ENCODE results near the gene HOXA9.

HOXA9 gene

GRCh38 chr7:27194686-27195379, 29.5 kb upstream of the HOXA9 start:
- no peaks in the 10 kb centered on the region for H3K36me3 ChIP-seq
- no peak overlapping the region for H3K4me3 ChIP-seq
- peaks cover 10% of the 10 kb centered on the region for H3K4me1 ChIP-seq
- TF ChIP-seq Cebpa-rat (IDR thresholded peaks at IDR 0.05): no peak
- no peak overlapping the region for H3K4me2 ChIP-seq
- H4K20me1 ChIP-seq: peaks cover 97% of the 10 kb centered on the region
- H3K27me3 ChIP-seq: peaks cover 100% of the 10 kb centered on the region
- no peak overlapping the region for H3K9ac ChIP-seq
- H3K27ac ChIP-seq: no peak overlapping the region
- H3K9me3 ChIP-seq: no peaks in the 10 kb centered on the region; the same call in 1 of the 2 replicates

GRCh38 chr7:27194002-27194352, 28.6 kb upstream of the HOXA9 start:
- Histone ChIP-seq H3K9me3 (no peaks in the 10 kb centered on the region; the same call in 1 of the 2 replicates), H3K27ac (no peak overlapping the region), H3K9ac (no peak overlapping the region), H3K4me1 (peaks cover 2% of the 10 kb centered on the region), H3K4me2 (no peak overlapping the region), H3K36me3 (no peaks in the 10 kb centered on the region), H3K4me3 (no peak overlapping the region), H4K20me1 (peaks cover 97% of the 10 kb centered on the region), H3K27me3 (peaks cover 100% of the 10 kb centered on the region)
- TF ChIP-seq Cebpa-rat (IDR thresholded peaks at IDR 0.05): no peak

GRCh38 chr7:27193335-27194001, 28.1 kb upstream of the HOXA9 start:
- Histone ChIP-seq H3K36me3 (no peaks in the 10 kb centered on the region), H4K20me1 (peaks cover 97% of the 10 kb centered on the region), H3K4me3 (no peak overlapping the region), H3K4me2 (no peak overlapping the region), H3K27me3 (peaks cover 100% of the 10 kb centered on the region), H3K4me1 (no peaks in the 10 kb centered on the region), H3K9me3 (no peaks in the 10 kb centered on the region; the same call in 1 of the 2 replicates), H3K27ac (no peak overlapping the region), H3K9ac (no peak overlapping the region)
- no peak for TF ChIP-seq Cebpa-rat (IDR thresholded peaks at IDR 0.05)

- no peak overlapping the region for H3K27ac ChIP-seq
- no peak for TF ChIP-seq Cebpa-rat (IDR thresholded peaks at IDR 0.05)
- no peak overlapping the region for H3K4me3 ChIP-seq
- no peaks in the 10 kb centered on the region; the same call in 1 of the 2 replicates for H3K9me3 ChIP-seq
- peaks cover 97% of the 10 kb centered on the region for H4K20me1 ChIP-seq
- H3K4me1 ChIP-seq: no peaks in the 10 kb centered on the region
- no peak overlapping the region for H3K4me2 ChIP-seq
- H3K27me3 ChIP-seq: peaks cover 100% of the 10 kb centered on the region
- no peak overlapping the region for H3K9ac ChIP-seq
- no peaks in the 10 kb centered on the region for H3K36me3 ChIP-seq
Observed at GRCh38 chr7:27192546-27193334, 27.4 kb upstream of the HOXA9 start.

GRCh38 chr7:27191833-27192545, 26.7 kb upstream of the HOXA9 start:
- no peak overlapping the region for H3K9ac ChIP-seq
- H4K20me1 ChIP-seq: peaks cover 97% of the 10 kb centered on the region
- H3K27me3 ChIP-seq: peaks cover 100% of the 10 kb centered on the region
- TF ChIP-seq Cebpa-rat (IDR thresholded peaks at IDR 0.05): no peak
- H3K27ac ChIP-seq: no peak overlapping the region
- H3K4me2 ChIP-seq: no peak overlapping the region
- no peaks in the 10 kb centered on the region for H3K4me1 ChIP-seq
- no peaks in the 10 kb centered on the region for H3K36me3 ChIP-seq
- no peak overlapping the region for H3K4me3 ChIP-seq
- no peaks in the 10 kb centered on the region; the same call in 1 of the 2 replicates for H3K9me3 ChIP-seq

GRCh38 chr7:27191161-27191731, 25.9 kb upstream of the HOXA9 start:
- peaks cover 100% of the 10 kb centered on the region for H3K27me3 ChIP-seq
- no peak overlapping the region for H3K4me3 ChIP-seq
- no peak overlapping the region for H3K4me2 ChIP-seq
- H4K20me1 ChIP-seq: peaks cover 97% of the 10 kb centered on the region
- H3K9ac ChIP-seq: no peak overlapping the region
- H3K36me3 ChIP-seq: no peaks in the 10 kb centered on the region
- no peaks in the 10 kb centered on the region for H3K4me1 ChIP-seq
- H3K27ac ChIP-seq: no peak overlapping the region
- no peak for TF ChIP-seq Cebpa-rat (IDR thresholded peaks at IDR 0.05)
- no peaks in the 10 kb centered on the region; the same call in 1 of the 2 replicates for H3K9me3 ChIP-seq

- no peak overlapping the region for H3K4me3 ChIP-seq
- no peak overlapping the region for H3K9ac ChIP-seq
- H3K4me1 ChIP-seq: no peaks in the 10 kb centered on the region
- H3K4me2 ChIP-seq: no peak overlapping the region
- H4K20me1 ChIP-seq: peaks cover 100% of the 10 kb centered on the region
- H3K27ac ChIP-seq: no peak overlapping the region
- no peaks in the 10 kb centered on the region; the same call in 1 of the 2 replicates for H3K9me3 ChIP-seq
- H3K27me3 ChIP-seq: peaks cover 100% of the 10 kb centered on the region
- TF ChIP-seq Cebpa-rat (IDR thresholded peaks at IDR 0.05): no peak
- H3K36me3 ChIP-seq: no peaks in the 10 kb centered on the region
Observed at GRCh38 chr7:27189997-27190748, 24.8 kb upstream of the HOXA9 start.

GRCh38 chr7:27189295-27189996, 24.1 kb upstream of the HOXA9 start:
- H3K4me2 ChIP-seq: no peak overlapping the region
- H4K20me1 ChIP-seq: peaks cover 100% of the 10 kb centered on the region
- H3K4me1 ChIP-seq: no peaks in the 10 kb centered on the region
- H3K4me3 ChIP-seq: no peak overlapping the region
- peaks cover 100% of the 10 kb centered on the region for H3K27me3 ChIP-seq
- no peak for TF ChIP-seq Cebpa-rat (IDR thresholded peaks at IDR 0.05)
- no peak overlapping the region for H3K27ac ChIP-seq
- H3K36me3 ChIP-seq: no peaks in the 10 kb centered on the region
- no peak overlapping the region for H3K9ac ChIP-seq
- no peaks in the 10 kb centered on the region; the same call in 1 of the 2 replicates for H3K9me3 ChIP-seq
